Measurements from ENCODE around the gene KCNMA1.

The KCNMA1 gene

DNA sequence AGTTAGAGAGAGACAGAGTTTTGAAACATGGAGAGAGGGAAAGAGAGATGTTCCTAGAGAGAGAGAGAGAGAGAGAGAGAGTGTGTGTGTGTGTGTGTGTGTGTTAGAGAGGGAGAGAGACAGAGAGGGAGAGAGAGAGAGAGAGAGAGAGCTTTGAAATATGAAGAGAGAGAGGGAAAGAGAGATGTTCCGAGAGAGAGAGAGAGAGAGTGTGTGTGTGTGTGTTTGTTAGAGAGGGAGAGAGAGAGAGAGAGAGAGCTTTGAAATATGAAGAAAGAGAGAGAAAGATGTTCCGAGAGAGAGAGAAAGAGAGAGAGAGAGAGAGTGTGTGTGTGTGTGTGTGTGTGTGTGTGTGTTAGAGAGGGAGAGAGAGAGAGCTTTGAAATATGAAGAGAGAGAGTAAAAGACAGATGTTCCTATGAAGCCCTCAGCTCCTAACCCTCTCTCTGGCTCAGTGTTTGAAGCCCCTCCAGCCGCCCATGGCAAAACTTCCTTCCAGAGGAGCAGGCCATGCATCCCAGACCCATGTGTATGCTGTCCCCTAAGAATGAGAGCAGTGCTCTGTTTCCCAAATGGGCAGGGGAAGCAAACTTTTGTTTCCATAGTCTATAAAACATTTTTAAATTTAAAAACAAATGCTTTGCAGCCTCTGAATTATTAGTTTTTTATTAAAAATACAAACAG is 130.9 kb downstream of the KCNMA1 start:
- H3K4me3 ChIP-seq (ENCODE audit: low read depth, low read length), result no peak overlapping the region
- H3K4me1 ChIP-seq (ENCODE audit: control insufficient read depth, insufficient read depth, low read length), result no peaks in the 10 kb centered on the region
- no peaks in the 10 kb centered on the region for H3K9me3 ChIP-seq (ENCODE audit: control insufficient read depth, insufficient read depth, low read length)
- no peak overlapping the region for H3K9ac ChIP-seq (ENCODE audit: low read depth, low read length)
- no peaks in the 10 kb centered on the region for H3K36me3 ChIP-seq (ENCODE audit: control insufficient read depth, insufficient read depth, low read length)
- no peaks in the 10 kb centered on the region for H3K27me3 ChIP-seq (ENCODE audit: control insufficient read depth, insufficient read depth, low read length)

GRCh38 chr10:77505431-77506334 is 131.9 kb downstream of the KCNMA1 start:
- Histone ChIP-seq H3K36me3 (ENCODE audit: control insufficient read depth, insufficient read depth, low read length) (no peaks in the 10 kb centered on the region), H3K4me1 (ENCODE audit: control insufficient read depth, insufficient read depth, low read length) (no peaks in the 10 kb centered on the region), H3K9ac (ENCODE audit: low read depth, low read length) (no peak overlapping the region), H3K9me3 (ENCODE audit: control insufficient read depth, insufficient read depth, low read length) (no peaks in the 10 kb centered on the region), H3K27me3 (ENCODE audit: control insufficient read depth, insufficient read depth, low read length) (no peaks in the 10 kb centered on the region), H3K4me3 (ENCODE audit: low read depth, low read length) (no peak overlapping the region)

DNA sequence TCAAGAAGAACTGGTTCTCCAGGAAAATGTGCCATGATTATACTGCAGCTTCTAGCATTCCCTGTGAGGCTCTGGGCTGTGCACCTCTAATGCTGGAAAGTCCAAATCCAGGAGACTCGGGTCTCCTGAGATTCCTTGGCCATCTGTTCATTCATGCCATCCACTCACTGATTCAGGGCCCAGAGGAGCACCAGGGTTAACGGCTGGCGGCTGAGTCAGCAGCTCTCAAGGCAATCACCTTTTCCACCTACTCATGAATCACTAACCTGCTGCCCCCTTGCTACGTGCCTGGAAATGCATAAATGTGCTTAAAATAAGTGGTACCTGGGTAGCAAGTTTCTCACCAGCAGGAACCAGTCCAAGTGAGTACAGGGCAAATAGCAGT is 132.7 kb downstream of the KCNMA1 start:
- no peaks in the 10 kb centered on the region for H3K4me1 ChIP-seq (ENCODE audit: control insufficient read depth, insufficient read depth, low read length)
- H3K9me3 ChIP-seq (ENCODE audit: control insufficient read depth, insufficient read depth, low read length), result no peaks in the 10 kb centered on the region
- H3K4me3 ChIP-seq (ENCODE audit: low read depth, low read length), result no peak overlapping the region
- no peak overlapping the region for H3K9ac ChIP-seq (ENCODE audit: low read depth, low read length)
- no peaks in the 10 kb centered on the region for H3K27me3 ChIP-seq (ENCODE audit: control insufficient read depth, insufficient read depth, low read length)
- H3K36me3 ChIP-seq (ENCODE audit: control insufficient read depth, insufficient read depth, low read length), result no peaks in the 10 kb centered on the region

DNA sequence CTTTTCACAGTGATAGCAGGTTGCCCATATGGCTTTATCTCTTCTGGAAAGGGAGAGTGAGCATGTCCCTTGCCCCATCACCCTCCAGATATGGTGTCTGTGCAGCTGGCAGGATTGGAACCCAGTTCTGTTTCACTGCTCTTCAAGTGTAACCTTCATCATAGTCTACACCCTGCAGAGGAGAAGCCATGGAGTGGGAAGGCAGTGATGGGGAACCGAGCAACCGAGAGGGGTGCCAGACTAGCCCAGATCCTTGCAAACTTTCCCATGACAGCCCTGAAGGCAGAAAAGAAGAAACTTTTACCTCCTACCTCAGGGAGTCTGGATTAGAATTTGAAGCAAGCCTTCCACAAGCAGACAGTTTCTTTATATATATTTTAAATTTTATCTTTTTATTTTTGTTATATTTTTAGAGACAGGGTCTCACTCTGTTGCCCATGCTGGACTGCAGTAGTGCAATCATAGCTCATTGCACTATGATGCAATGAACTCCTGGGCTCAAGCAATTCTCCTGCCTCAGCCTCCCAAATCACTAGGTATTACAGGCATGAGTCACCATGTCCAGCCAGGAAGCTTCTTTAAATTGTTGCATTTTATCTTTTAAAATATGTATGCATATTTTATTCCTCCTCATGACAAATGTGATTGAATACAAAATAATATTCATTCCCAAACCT is 133.3 kb downstream of the KCNMA1 start:
- H3K9me3 ChIP-seq (ENCODE audit: control insufficient read depth, insufficient read depth, low read length), result no peaks in the 10 kb centered on the region
- no peaks in the 10 kb centered on the region for H3K36me3 ChIP-seq (ENCODE audit: control insufficient read depth, insufficient read depth, low read length)
- H3K9ac ChIP-seq (ENCODE audit: low read depth, low read length), result no peak overlapping the region
- no peak overlapping the region for H3K4me3 ChIP-seq (ENCODE audit: low read depth, low read length)
- H3K27me3 ChIP-seq (ENCODE audit: control insufficient read depth, insufficient read depth, low read length), result no peaks in the 10 kb centered on the region
- H3K4me1 ChIP-seq (ENCODE audit: control insufficient read depth, insufficient read depth, low read length), result no peaks in the 10 kb centered on the region

DNA sequence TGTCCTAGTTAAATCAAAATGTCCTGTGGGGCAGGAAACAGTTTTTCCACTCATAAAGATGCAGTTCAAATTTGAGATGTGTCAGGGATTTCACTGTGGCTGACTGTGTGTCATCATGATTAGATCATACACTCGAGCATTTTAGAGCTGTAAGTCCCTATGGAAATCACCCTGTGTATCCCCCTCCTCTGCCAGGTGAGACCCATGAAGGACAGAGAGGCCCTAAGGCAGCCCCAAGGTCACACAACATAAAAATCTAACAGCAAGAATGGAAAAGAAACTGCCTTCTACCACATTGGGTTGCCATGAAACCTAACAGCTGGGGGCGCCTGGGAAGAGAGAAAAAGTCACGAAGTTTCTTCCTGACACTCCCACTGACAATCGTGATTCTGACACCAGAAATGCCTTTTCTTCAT is 135.8 kb downstream of the KCNMA1 start:
- H3K27me3 ChIP-seq (ENCODE audit: control insufficient read depth, insufficient read depth, low read length), result no peaks in the 10 kb centered on the region
- H3K9ac ChIP-seq (ENCODE audit: low read depth, low read length), result no peak overlapping the region
- no peaks in the 10 kb centered on the region for H3K4me1 ChIP-seq (ENCODE audit: control insufficient read depth, insufficient read depth, low read length)

DNA sequence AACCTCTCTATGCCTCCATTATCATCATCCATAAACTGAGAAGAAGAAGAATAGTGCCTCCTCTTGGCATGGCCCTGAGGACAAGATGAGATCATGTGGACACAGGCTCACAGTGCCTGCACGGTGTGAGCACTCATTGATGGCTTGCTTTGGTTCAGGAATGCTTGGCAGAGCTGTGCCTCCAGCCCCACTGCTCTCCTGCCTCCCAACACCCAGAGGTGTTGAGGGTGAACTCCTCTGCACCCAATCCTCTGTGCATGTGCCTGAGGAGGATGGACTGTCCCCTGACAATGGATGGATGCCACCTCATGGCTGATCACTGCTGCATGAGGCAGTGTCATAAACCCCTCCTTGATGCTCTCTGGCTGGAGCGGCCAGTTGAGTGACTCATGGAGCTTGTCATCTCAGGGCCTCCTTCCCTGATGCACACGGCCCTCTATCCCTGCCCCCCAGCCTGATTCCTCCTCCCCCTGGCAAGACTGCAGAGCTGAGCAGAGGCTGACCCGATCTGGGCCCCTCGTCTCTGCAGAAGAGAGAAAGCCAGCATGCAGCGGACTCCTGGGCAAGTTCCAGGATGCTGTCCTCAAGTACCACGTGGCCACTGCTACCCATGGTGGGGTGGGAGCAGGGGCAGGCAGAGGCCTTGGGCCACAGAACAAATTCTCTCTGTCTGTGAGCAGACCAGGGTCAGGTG is 136.3 kb downstream of the KCNMA1 start:
- Histone ChIP-seq H3K4me1 (ENCODE audit: control insufficient read depth, insufficient read depth, low read length) (no peaks in the 10 kb centered on the region), H3K9me3 (ENCODE audit: control insufficient read depth, insufficient read depth, low read length) (no peaks in the 10 kb centered on the region), H3K36me3 (ENCODE audit: control insufficient read depth, insufficient read depth, low read length) (no peaks in the 10 kb centered on the region), H3K4me3 (ENCODE audit: low read depth, low read length) (no peak overlapping the region), H3K9ac (ENCODE audit: low read depth, low read length) (no peak overlapping the region), H3K27me3 (ENCODE audit: control insufficient read depth, insufficient read depth, low read length) (no peaks in the 10 kb centered on the region)

More for the DNA sequence above, 135.8 kb downstream of the KCNMA1 start:
- Histone ChIP-seq H3K9me3 (ENCODE audit: control insufficient read depth, insufficient read depth, low read length) (no peaks in the 10 kb centered on the region), H3K36me3 (ENCODE audit: control insufficient read depth, insufficient read depth, low read length) (no peaks in the 10 kb centered on the region), H3K4me3 (ENCODE audit: low read depth, low read length) (no peak overlapping the region)

DNA sequence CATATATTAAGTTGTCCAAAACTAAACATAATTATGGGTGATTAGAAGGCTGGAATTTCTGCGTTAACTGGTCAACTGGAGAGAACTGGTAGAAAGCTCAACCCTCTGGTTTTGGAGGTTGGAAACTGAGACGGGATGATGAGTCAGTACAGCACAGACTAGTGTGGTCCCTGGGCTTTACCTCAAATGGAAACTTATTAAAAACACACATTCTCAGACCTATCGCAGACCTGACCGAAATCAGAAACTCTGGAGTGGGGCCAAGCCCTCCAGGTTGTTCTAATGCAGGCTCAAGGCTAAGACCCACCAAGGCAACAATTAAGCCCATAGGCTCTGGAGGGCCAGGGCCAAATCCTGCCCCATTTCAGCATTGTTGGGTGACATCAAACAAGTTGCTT is 136.9 kb downstream of the KCNMA1 start:
- Histone ChIP-seq H3K4me1 (ENCODE audit: control insufficient read depth, insufficient read depth, low read length) (no peaks in the 10 kb centered on the region), H3K9ac (ENCODE audit: low read depth, low read length) (no peak overlapping the region), H3K4me3 (ENCODE audit: low read depth, low read length) (no peak overlapping the region), H3K36me3 (ENCODE audit: control insufficient read depth, insufficient read depth, low read length) (no peaks in the 10 kb centered on the region), H3K27me3 (ENCODE audit: control insufficient read depth, insufficient read depth, low read length) (no peaks in the 10 kb centered on the region), H3K9me3 (ENCODE audit: control insufficient read depth, insufficient read depth, low read length) (no peaks in the 10 kb centered on the region)

DNA sequence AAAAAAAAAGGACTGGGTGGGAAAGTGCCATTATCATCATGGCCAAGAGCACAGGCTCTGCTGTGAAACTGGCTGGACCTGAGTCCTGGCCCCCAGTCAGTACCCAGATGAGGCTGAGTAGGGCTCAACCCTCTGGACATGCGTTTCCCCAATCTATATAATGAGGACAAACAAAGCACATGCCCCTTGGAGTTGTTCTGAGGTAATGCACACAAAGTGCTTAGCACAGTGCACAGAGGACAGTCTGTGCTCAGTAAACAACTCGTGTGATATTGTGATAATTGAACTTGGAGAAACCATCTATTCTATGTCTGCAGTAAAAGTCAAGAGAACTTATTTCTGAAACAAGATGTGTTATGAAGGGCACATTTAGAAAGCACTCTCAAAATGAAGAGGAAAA is 138.8 kb downstream of the KCNMA1 start:
- Histone ChIP-seq H3K9me3 (ENCODE audit: control insufficient read depth, insufficient read depth, low read length) (no peaks in the 10 kb centered on the region), H3K36me3 (ENCODE audit: control insufficient read depth, insufficient read depth, low read length) (no peaks in the 10 kb centered on the region), H3K27me3 (ENCODE audit: control insufficient read depth, insufficient read depth, low read length) (no peaks in the 10 kb centered on the region), H3K4me3 (ENCODE audit: low read depth, low read length) (no peak overlapping the region), H3K9ac (ENCODE audit: low read depth, low read length) (no peak overlapping the region), H3K4me1 (ENCODE audit: control insufficient read depth, insufficient read depth, low read length) (no peaks in the 10 kb centered on the region)

DNA sequence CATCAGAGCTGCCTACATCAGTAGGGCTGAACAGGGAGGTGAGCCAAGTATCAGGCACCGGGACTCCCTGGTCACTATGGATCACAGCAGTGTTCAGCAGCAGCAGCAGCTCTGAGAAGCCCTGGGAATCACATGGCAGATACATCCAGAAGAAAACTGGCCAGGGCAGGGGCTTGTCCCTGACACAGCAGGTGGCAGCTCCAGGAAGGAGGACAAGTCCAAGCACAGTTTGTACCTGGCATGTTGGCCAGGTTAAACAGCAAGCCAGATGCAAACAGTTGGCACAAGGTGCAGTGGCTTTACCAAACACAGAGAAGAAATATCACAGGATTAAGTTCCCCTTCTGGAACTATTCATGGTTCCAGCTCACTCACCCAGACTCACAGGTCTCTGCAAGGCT is 139.4 kb downstream of the KCNMA1 start:
- Histone ChIP-seq H3K4me3 (ENCODE audit: low read depth, low read length) (no peak overlapping the region), H3K9me3 (ENCODE audit: control insufficient read depth, insufficient read depth, low read length) (no peaks in the 10 kb centered on the region), H3K36me3 (ENCODE audit: control insufficient read depth, insufficient read depth, low read length) (no peaks in the 10 kb centered on the region), H3K4me1 (ENCODE audit: control insufficient read depth, insufficient read depth, low read length) (no peaks in the 10 kb centered on the region), H3K9ac (ENCODE audit: low read depth, low read length) (no peak overlapping the region), H3K27me3 (ENCODE audit: control insufficient read depth, insufficient read depth, low read length) (no peaks in the 10 kb centered on the region)

DNA sequence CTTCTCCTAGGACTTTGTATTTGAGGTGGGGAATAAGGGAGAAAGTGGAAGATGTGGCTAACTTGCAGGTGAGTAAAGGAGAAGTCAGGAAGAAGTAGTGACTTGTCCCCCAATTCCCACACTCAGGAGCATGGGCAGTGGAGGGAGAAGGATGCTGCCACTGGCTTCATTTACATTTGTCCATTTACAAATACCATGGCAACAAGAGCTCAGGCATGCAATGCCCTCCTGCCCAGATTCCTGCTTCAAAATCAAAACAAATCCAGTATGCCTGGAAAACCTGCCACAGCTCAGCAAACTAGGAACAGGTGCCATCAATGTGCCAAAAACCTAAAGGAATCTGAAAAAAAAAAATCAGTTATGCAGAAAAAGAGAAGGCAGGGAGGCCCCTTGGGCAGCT is 139.9 kb downstream of the KCNMA1 start:
- Histone ChIP-seq H3K4me1 (ENCODE audit: control insufficient read depth, insufficient read depth, low read length) (no peaks in the 10 kb centered on the region), H3K9me3 (ENCODE audit: control insufficient read depth, insufficient read depth, low read length) (no peaks in the 10 kb centered on the region), H3K4me3 (ENCODE audit: low read depth, low read length) (no peak overlapping the region), H3K27me3 (ENCODE audit: control insufficient read depth, insufficient read depth, low read length) (no peaks in the 10 kb centered on the region), H3K36me3 (ENCODE audit: control insufficient read depth, insufficient read depth, low read length) (no peaks in the 10 kb centered on the region), H3K9ac (ENCODE audit: low read depth, low read length) (no peak overlapping the region)

DNA sequence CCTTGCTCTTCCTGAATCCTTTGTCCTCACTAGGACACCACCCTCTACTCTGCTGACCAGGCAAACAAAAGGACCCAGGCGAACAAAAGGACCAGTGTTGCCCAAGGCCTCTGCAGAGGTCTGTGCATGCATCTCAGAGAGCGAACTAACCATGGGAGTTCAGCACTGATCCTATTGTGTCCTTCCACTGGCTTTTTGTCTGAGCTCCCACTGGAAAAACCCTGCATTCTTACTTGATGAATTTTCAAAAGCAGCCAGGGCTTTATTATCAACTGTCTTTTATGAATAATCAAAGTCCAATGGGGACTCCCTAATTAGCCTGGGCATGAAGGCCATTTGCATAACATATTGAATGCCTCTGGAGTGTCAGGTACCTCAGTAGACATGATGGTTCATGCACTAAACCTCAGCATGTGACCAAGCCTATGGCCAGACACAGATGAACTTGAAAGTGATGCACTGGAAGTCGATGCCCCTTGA is 140.6 kb downstream of the KCNMA1 start:
- Histone ChIP-seq H3K4me1 (ENCODE audit: control insufficient read depth, insufficient read depth, low read length) (no peaks in the 10 kb centered on the region), H3K9ac (ENCODE audit: low read depth, low read length) (no peak overlapping the region), H3K27me3 (ENCODE audit: control insufficient read depth, insufficient read depth, low read length) (no peaks in the 10 kb centered on the region), H3K9me3 (ENCODE audit: control insufficient read depth, insufficient read depth, low read length) (no peaks in the 10 kb centered on the region), H3K4me3 (ENCODE audit: low read depth, low read length) (no peak overlapping the region), H3K36me3 (ENCODE audit: control insufficient read depth, insufficient read depth, low read length) (no peaks in the 10 kb centered on the region)
